ENCODE data around the gene NEK10. TPM values are rescaled to one million over a fixed set of nuclear protein-coding genes. Genes with fewer than 3 reads are reported as not detected.

Gene NEK10
- total RNA-seq, 2 experiments from 2014 or later = 0.29 to 0.58 TPM

DNA sequence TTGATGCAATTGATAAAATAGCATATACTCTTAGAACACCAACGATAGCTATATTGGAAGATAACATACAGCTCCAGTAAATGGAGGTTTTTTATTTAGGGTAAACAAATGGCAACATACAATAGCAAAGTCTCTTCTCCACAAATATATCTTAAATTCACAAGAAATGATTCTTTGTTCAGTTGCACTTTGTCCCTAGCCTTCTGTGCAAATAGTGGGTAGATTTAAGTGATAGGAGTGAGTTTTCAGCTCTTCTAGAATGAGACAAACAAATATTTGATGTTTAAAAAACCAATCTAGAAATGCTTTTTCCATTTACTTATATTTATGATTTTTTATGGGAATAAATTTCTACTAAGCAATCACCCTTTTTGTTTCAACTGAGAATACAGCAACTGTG is 253.8 kb downstream of the NEK10 start:
- TF ChIP-seq, protein P1, sequence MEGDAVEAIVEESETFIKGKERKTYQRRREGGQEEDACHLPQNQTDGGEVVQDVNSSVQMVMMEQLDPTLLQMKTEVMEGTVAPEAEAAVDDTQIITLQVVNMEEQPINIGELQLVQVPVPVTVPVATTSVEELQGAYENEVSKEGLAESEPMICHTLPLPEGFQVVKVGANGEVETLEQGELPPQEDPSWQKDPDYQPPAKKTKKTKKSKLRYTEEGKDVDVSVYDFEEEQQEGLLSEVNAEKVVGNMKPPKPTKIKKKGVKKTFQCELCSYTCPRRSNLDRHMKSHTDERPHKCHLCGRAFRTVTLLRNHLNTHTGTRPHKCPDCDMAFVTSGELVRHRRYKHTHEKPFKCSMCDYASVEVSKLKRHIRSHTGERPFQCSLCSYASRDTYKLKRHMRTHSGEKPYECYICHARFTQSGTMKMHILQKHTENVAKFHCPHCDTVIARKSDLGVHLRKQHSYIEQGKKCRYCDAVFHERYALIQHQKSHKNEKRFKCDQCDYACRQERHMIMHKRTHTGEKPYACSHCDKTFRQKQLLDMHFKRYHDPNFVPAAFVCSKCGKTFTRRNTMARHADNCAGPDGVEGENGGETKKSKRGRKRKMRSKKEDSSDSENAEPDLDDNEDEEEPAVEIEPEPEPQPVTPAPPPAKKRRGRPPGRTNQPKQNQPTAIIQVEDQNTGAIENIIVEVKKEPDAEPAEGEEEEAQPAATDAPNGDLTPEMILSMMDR (IDR thresholded peaks at IDR 0.05) = no peak
- H3K4me3 Mint-ChIP-seq = no peak overlapping the region
- intact Hi-C loops (cut with micrococcal nuclease) = no loop called here
- no peaks in the 10 kb centered on the region for H3K9me3 Mint-ChIP-seq
- no peaks in the 10 kb centered on the region for H3K27me3 Mint-ChIP-seq
- CTCF ChIA-PET = interaction anchor here (1.5 kb wide), 1 partner anchor 18 kb away, joined by 8 read pairs; no protein-coding TSS in a partner anchor
- no peak for DNase-seq
- no peak for ATAC-seq
- H3K36me3 Mint-ChIP-seq (ENCODE audit: low read depth) = no peaks in the 10 kb centered on the region
- no peak overlapping the region for H3K27ac Mint-ChIP-seq
- H3K4me1 Mint-ChIP-seq (ENCODE audit: low read depth) = no peaks in the 10 kb centered on the region
- POLR2A ChIA-PET = interaction anchor here (0.6 kb wide), 1 partner anchor 783 kb away, joined by 3 read pairs; no protein-coding TSS in a partner anchor

- no peak overlapping the region for H3K4me3 Mint-ChIP-seq
- no peak for DNase-seq
- no peaks in the 10 kb centered on the region for H3K4me1 Mint-ChIP-seq (ENCODE audit: low read depth)
- POLR2A ChIA-PET = no interaction called here
- no peaks in the 10 kb centered on the region for H3K27me3 Mint-ChIP-seq
- ATAC-seq = no peak
- H3K27ac Mint-ChIP-seq = no peak overlapping the region
- H3K9me3 Mint-ChIP-seq = no peaks in the 10 kb centered on the region
- no peaks in the 10 kb centered on the region for H3K36me3 Mint-ChIP-seq (ENCODE audit: low read depth)
- intact Hi-C loops (cut with micrococcal nuclease) = no loop called here
- CTCF ChIA-PET = interaction anchor here (1.5 kb wide), 1 partner anchor 19 kb away, joined by 8 read pairs; no protein-coding TSS in a partner anchor
- TF ChIP-seq, protein P1 (IDR thresholded peaks at IDR 0.05) = no peak
Measured at GRCh38 chr3:27114684-27115083, 254.5 kb downstream of the NEK10 start.

DNA sequence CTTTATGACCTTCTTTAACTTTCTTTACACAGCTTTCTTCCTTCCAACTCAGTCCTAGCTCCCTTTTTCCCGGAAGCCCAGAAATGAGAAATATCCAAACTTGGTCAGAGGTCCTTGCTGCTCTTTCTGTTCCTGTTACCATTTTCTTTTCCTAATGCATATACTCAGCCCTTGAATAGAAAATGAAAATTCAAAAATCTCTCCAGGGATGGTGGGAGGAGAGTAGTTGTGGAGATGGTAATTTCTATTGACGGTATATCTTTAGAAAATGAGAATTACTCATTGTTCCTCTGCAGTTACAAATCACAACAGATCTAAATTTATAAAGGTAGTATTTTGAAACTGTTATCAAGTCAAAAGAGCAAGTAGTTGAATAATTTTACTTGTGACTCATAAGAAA is 255.1 kb downstream of the NEK10 start:
- TF ChIP-seq, protein P1 (IDR thresholded peaks at IDR 0.05) = no peak
- CTCF ChIA-PET = interaction anchor here (1.5 kb wide), 1 partner anchor 20 kb away, joined by 8 read pairs; no protein-coding TSS in a partner anchor
- Mint-ChIP-seq H3K4me3 (no peak overlapping the region), H3K27me3 (no peaks in the 10 kb centered on the region), H3K36me3 (ENCODE audit: low read depth) (no peaks in the 10 kb centered on the region), H3K4me1 (ENCODE audit: low read depth) (no peaks in the 10 kb centered on the region), H3K9me3 (no peaks in the 10 kb centered on the region), H3K27ac (no peak overlapping the region)
- no peak for ATAC-seq
- POLR2A ChIA-PET = no interaction called here
- intact Hi-C loops (cut with micrococcal nuclease) = no loop called here
- no peak for DNase-seq

DNA sequence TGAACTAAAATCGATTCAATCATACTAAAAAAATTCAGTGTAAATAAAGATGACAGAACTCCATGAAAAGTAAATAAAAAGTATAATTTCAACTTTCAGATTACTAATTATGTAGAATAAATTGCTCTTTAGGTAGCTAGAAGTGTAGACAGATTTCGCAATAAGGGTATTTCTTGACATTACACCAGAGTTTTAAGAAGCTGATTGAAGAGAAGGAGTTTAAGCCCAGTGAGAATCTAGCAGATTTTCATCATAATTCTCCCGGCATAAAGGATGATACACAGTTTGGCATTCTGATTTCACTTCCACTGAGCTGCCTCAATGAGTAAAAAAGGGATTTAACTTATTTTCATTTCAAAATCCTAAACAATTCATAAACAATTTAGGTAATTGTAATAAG is 259.2 kb downstream of the NEK10 start:
- peaks cover 1% of the 10 kb centered on the region for H3K27me3 Mint-ChIP-seq
- intact Hi-C loops (cut with micrococcal nuclease) = no loop called here
- ATAC-seq (no peak), DNase-seq (no peak)
- ChIA-PET POLR2A (no interaction called here), CTCF (no interaction called here)
- H3K4me1 Mint-ChIP-seq (ENCODE audit: low read depth) = no peaks in the 10 kb centered on the region
- H3K27ac Mint-ChIP-seq = no peak overlapping the region
- no peaks in the 10 kb centered on the region for H3K36me3 Mint-ChIP-seq (ENCODE audit: low read depth)
- no peak overlapping the region for H3K4me3 Mint-ChIP-seq
- TF ChIP-seq, protein P1 (IDR thresholded peaks at IDR 0.05) = no peak
- no peaks in the 10 kb centered on the region for H3K9me3 Mint-ChIP-seq

- Mint-ChIP-seq H3K4me3 (no peak overlapping the region), H3K27me3 (peaks cover 2% of the 10 kb centered on the region), H3K27ac (no peak overlapping the region), H3K36me3 (ENCODE audit: low read depth) (no peaks in the 10 kb centered on the region), H3K9me3 (no peaks in the 10 kb centered on the region), H3K4me1 (ENCODE audit: low read depth) (no peaks in the 10 kb centered on the region)
- DNase-seq = no peak
- CTCF ChIA-PET = no interaction called here
- TF ChIP-seq, protein P1 (IDR thresholded peaks at IDR 0.05) = no peak
- POLR2A ChIA-PET = no interaction called here
- intact Hi-C loops (cut with micrococcal nuclease) = no loop called here
- ATAC-seq = no peak
Measured at GRCh38 chr3:27108322-27108721, 260.9 kb downstream of the NEK10 start.

All from activated CD8-positive, alpha-beta T cell treated with anti-CD3 and anti-CD28 coated beads for 36 hours (primary cell).